HG02981 (cell line): ENCODE results near the gene HYAL2.
"Not testable (repeated sequence)": the region's sequence is repeated elsewhere in the genome, so short reads cannot be mapped to it uniquely, and the experiment has no call there.

Source experiments
- ATAC-seq: cut with Tn5 transposase; IDR thresholded peaks from one replicate; pipeline ENCODE4 v1.9.1; 2021; ENCODE audit warnings: mild to moderate bottlenecking, moderate library complexity; ENCODE audit not compliant: unreplicated experiment

The HYAL2 gene

GRCh38 chr3:50293079-50293801 is 29.3 kb downstream of the HYAL2 start:
- ATAC-seq = no peak

GRCh38 chr3:50292159-50293078 is 30.1 kb downstream of the HYAL2 start, which contains the start of gene IFRD2:
Gene IFRD2 (minus strand): TSS chr3:50292429. CDS start chr3:50292274, 155 bp downstream.
- peak; percentile 95 for ATAC-seq

GRCh38 chr3:50290161-50290641 is 32.3 kb downstream of the HYAL2 start:
- no peak for ATAC-seq

GRCh38 chr3:50289130-50289529 is 33.4 kb downstream of the HYAL2 start:
- no peak for ATAC-seq

GRCh38 chr3:50288387-50289007 is 34.0 kb downstream of the HYAL2 start:
- no peak for ATAC-seq

GRCh38 chr3:50287262-50287661 is 35.3 kb downstream of the HYAL2 start:
- no peak for ATAC-seq

GRCh38 chr3:50286322-50287227 is 36.0 kb downstream of the HYAL2 start:
- no peak for ATAC-seq

- not testable (repeated sequence) for ATAC-seq
These were observed 38.4 kb downstream of the HYAL2 start for GRCh38 chr3:50284121-50284520.

- no peak for ATAC-seq
These were observed 43.1 kb downstream of the HYAL2 start for GRCh38 chr3:50279255-50280016.

GRCh38 chr3:50278880-50279224 is 43.7 kb downstream of the HYAL2 start, which contains the start of gene LSMEM2:
Gene LSMEM2 (plus strand): TSS chr3:50279087. CDS start chr3:50279114, 27 bp downstream.
- ATAC-seq = no peak

GRCh38 chr3:50278123-50278879 is 44.2 kb downstream of the HYAL2 start:
- ATAC-seq = no peak

- ATAC-seq = no peak
These were observed 45.8 kb downstream of the HYAL2 start for GRCh38 chr3:50276762-50277101.

GRCh38 chr3:50275996-50276761 is 46.4 kb downstream of the HYAL2 start:
- no peak for ATAC-seq

- no peak for ATAC-seq
These were observed 47.2 kb downstream of the HYAL2 start for GRCh38 chr3:50275141-50275995.

GRCh38 chr3:50274371-50275104 is 48.0 kb downstream of the HYAL2 start:
- ATAC-seq = no peak

GRCh38 chr3:50273689-50274065 is 48.9 kb downstream of the HYAL2 start:
- ATAC-seq = no peak
